NCI-H1048 (cell line): ENCODE results near the gene FBXL5.

Experiments used
- DNase-seq: peaks from one replicate; lab custom pipeline; 2025; lab: John Stamatoyannopoulos, UW

Gene FBXL5

DNA sequence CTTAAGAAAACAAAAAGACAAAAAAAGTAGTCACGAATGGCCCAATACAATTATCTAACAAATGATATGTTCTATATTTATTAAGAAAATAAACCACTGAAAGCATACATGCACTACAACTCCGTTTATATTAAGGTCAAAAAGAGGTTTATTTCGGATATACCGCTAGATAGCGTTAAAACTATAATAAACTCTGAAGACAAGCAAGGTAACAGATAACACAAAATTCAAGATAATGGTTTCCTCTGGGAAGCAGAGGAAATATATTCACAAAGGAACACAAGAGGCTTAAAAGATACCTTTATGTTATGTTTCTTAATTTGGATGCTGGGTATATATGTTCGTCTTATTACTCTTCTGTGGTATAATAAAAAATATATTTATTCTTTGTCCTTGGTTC lies 21.7 kb upstream of the FBXL5 start:
- no peak for DNase-seq

DNA sequence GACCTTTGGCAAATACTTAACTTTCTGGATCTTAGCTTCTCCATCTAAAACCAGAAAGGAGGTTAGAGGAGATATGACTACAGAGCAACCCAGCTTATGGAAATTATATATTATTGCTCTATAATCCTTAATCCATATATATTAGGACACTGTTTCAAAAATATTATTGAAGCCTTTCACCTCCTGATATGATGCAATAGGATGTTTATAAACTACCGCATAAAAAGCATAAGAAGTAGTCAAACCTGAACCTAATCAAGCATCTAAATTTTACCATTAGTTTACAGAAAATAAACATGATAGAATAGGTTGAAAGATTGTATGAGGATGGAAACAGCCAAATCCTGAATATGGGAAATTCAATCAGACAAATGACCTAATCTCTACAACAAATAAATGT lies 20.9 kb upstream of the FBXL5 start:
- no peak for DNase-seq

DNA sequence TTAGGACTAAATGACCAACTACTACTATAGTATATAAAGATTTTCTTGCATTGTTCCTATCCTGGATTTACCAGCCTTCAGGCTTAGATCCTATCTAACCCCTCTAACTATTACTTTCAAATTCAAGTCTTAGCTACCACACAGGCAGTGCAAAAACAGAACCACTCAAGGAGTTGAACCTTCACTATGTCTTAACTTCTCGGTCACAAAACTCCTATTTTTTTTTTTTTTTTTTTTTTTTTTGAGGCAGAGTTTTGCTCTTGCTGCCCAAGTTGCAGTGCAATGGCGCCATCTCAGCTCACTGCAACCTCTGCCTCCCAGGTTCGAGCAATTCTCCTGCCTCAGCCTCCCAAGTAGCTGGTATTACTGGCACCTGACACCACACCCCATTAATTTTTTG lies 20.2 kb upstream of the FBXL5 start:
- no peak for DNase-seq

DNA sequence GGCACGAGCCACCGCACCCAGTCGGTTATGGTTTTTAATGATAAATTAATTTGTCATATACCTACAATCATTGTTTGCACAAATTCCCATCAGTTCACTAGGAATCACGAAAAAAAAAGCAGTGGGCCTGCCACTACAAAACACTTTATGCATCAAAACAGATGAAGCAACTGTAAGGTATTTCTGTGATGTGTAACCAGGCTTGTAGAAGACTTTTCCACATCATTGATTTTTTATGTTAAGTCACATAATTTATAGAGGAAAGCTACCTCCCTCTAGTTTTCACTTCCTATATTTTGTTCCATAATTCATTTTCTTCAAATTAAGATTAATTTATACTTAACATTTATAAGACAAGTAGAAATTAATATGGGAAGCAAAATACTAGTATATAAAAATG lies 19.8 kb upstream of the FBXL5 start:
- no peak for DNase-seq

DNA sequence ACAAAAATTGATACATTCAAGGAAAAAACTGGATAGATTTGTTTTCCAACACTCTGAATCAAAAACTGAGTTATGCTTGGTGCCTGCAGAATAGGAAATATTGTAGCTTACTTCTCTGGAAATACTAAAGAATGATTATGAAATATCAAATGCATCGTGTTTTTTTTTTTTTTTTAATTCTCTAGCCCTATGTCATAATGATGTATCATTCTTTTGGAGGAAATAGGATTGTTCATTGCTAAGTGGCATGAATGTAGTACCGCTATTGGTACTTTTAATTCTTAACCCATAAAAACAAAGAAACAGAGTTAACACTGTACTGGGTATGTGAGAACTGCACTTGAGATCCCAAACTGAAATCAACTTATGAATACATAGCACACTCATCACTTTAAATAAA lies 18.9 kb upstream of the FBXL5 start:
- DNase-seq: no peak

DNA sequence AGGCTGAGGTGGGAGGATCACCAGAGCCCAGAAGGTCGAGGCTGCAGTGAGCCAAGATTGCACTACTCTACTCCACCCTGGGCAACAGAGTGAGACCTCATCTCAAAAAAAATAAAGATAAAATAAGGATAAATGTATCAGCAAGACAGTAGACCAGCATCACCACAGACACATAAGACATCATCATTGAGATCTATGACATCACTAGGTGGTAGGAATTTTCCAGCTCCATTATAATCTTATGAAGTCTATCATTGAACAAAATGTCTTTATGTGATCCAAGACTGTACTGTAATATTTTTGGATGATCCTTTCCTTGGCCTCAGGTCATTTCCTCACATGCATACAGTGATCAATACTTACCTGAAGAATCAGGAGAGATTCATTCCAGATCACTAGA lies 18.2 kb upstream of the FBXL5 start:
- DNase-seq: no peak

DNA sequence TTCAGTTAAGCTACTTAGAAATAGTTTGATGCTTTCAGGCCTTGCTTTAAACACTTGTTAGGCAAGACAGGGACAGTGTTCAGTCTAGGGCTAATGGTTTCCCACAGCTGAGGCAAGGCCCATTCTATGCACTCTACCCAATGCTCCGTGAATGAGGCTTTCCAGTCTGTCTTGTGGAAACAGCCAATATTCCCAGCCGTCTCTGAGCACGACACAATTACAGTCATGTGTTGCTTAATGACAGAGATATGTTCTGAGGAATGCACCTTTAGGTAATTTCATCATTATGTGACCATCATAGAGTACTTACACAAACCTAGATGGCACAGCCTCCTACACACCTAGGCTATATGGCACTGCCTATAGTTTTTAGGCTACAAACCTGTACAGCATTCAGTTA lies 16.9 kb upstream of the FBXL5 start:
- no peak for DNase-seq

DNA sequence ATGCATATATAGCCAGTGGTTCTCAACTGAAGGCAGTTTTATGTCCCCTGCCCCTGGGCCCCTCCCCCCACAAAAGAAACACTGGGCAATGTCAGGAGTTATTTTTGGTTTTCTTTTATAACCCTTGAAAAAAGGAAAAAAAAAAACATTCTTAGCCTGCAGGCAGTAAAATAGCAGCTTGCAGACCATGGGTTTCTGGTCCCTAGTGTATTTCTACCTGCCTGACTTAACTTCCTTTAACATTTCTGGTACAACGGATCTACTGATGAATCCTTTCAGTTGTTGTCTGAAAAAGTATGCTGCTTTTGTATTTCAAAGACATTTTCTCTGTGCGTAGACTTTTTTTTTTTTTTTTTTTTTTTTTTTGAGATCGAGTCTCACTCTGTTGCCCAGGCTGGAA lies 15.4 kb upstream of the FBXL5 start:
- DNase-seq: no peak

DNA sequence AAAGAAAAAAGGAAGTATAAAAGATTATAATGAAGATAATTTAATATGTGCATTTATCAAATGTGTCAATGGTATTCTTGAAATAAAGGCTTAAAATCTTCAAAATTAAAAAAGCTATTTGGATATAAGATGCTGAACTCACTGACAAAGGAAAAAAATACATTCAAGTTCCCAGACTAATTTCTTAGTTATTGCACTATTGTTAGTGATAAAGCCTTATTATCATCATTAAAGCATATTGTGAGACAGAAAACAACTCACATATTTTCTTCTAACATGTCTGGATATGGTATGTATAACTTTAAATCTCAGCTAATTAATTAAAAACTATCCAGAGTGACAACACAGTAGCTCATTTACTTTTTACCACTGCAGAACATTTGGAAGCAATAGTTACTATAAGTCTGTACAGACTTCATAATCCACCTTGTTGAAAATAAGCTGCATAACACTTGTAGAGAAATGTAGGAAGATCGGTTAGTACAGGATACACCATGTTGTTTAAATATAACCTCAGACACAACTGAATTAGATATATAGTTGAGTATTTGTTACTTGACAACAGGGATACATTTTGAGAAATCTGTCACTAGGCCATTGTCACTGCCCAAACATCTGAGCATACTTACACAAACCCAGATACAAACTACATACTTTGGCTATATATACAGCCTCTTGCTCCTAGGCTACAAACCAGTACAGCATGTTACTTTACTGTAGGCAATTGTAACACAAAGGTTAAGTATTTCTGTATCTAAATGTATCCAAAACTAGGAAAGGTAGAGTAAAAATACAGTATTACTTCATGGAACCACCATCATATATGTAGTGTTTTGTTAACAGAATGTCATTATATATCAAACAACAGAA lies 13.6 kb upstream of the FBXL5 start:
- DNase-seq: no peak

DNA sequence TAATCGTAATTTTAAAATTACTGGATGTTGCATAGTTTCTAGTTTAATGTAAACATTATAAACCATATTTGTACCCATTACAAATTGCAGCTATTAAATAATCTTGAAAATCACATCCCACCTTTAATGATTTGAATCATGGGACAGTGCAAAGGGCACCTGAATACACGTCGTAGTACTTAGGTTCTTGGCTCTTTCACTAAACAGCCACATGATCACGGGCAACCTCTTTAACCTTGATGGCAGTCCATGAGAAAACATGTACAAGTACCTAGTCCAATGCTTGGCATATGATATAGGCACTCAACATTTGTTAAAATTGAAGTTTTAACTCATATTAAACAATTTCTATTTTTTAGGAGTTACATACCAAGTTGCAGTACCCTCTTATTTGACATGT lies 11.8 kb upstream of the FBXL5 start:
- DNase-seq: no peak

DNA sequence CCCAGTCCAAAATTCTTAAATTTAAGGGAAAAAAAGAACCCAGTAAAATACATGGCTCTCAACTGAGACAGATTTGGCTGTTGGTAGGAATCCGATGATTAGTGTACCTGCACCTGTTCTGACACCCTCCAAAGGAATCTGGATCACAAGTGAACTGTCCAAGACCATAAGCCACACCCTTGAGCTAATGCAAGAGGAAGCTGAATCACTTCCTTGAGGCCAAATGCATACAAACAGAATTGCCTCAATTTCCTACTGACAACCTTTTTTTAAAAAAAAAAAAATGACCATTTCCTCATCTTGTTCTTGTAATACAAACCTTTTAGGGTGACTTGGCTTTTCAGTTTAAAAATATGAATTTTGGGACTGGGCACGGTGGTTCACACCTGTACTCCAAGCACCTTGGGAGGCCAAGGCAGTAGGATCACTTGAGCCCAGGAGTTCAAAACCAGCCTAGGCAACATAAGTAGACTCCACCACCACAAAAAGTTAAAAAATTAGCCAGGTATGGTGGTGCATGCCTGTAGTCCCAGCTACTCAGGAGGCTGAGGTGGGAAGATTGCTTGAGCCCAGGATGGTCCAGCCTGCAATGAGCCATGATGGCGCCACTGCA lies 10.7 kb upstream of the FBXL5 start:
- no peak for DNase-seq

DNA sequence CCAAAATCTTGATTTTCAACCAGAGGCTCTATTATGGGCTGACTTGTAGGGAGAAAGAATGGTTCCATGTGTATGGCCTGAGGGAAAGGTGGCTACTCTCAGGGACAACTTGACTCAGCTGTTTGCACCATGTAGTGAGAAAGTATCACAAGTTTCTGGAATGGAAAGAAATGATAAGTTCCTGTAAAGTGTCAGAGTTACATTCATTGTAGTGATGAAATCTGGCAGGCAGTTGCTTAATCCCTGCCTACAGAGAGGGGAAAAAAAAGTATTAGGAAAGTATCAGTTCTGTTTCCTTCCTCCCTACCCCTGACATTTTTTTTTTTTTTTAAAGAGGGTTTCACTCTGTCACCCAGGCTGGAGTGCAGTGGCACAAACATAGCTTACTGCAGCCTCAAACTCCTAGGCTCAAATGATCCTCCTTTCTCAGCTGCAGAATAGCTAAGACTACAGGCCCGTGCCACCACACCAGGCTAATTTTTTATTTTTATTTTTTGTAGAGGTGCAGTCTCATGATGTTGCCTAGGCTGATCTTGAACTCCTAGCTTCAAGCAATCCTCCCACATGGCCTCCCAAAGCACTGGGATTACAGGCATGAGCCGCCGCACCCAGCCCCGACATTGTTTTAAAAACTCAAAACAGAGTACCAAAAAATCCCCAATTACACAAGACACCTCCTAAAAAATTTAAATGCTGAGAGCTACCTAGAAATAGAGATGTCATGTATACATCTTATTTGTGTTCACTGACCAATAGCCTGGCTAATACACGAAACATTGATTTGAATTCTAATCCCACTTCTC lies 4.8 kb upstream of the FBXL5 start:
- no peak for DNase-seq

DNA sequence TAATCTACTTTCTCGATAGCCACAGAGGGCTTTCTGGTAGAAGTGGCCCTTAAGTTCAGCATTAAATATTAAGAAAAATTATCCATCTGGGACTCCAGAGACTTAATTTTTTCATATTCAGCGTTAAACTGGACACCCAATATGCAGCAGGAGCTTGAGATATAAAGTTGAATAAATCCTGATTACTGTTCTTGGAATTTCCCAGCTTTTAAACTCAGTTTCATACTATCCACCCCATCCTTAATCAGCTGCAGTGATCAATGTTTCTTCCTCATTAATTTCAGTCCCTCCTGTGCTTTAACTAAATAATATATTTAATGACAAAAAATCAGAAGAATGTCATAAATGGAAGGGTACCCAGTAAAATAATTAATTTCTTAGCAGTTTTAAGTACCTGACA lies 3.6 kb upstream of the FBXL5 start:
- DNase-seq: no peak

DNA sequence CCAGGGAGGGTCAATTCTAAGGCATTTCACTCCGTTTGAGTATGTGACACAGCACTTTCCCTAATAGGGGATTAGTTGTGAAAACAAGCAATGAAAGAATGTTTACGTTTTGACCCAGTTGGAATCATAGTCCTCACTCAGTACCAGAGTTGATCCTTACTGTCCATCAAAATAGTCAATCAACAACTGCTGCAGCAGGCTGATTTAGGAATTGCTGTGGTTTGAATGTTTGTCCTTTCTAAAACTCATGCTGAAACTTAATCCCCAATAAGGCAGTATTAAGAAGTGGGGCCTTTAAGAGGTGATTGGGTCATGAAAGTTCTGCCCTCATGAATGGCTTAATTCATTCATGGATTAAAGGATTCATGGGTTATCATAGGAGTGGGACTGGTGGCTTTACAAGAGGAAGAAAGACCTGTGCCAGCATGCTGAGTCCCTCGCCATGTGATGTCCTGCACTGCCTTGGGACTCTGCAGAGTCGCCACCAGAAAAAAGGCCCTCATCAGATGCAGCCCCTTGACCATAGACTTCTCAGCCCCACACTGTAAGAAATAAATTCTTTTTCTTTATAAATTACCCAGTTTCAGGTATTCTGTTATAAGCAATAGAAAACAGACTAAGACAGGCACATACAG lies 3.1 kb upstream of the FBXL5 start:
- no peak for DNase-seq

DNA sequence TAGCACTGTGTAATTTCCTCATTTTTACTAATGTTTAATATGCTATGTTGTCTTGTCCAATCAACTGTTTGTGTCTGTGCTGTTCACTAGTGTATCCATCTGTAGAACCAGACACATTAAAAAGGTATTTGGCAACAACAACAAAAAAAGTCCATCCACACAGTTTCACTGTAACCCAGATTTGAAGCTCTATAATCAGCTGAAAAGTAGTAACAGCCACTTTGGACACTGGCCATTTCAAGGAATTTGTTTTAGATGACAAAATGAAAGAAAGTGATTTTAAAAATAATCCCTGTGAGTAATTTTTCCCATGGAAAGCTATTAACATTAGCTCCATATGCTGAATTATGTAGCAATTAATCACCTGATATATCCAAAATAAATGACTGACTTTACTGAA lies 2.2 kb upstream of the FBXL5 start:
- DNase-seq: no peak

DNA sequence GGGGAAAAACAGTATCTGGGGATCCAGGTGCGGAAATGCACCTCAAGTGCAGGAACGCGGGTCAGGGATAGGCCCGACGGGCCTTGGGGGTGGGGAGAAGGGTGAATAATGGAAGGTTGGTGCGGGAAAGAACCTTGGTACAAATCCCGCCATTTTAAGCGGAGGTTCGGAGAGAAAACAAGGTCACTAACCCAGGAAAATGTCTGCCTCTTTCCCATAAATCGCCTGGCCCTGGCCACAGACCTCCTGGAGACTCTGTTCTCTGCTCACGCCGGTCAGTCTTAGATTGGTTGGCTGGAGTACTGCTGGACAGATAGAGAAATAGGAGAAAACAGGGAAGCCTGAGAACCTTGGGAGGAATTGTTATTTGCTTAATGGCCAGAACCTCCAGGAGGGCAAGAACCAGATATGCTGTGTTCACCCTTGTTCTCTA lies 897 bp upstream of the FBXL5 start:
- DNase-seq: no peak

DNA sequence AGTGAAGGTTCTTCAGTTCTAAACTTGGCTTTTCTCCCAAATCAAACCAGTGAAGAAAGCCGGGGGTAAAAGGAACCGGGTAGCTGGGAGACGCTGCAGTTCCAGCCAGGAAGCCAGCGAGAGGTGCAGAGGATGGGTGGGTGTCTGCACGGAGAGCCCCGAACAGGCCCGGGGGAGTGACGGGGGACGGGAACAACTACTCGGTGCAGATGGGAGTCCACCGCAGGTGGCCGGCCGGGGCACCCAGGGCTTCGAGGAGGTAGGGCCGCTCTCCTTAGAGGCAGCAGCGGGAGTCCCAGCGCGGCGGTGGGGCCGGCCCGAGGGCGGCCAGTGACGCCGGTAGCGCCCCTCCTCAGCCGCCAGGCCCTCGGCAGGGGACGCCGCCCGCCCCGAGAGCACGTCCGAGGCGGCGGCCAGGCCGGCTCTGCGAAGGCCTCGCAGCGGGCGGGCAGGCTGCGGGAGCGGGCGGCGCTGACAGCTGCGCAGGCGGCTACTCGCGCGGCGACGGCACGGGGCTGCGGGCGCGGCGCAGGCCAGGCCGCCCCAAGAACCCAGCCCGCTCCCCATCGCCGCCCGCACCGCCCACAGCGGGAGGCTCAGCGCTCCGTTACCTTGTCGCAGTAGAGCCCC lies 449 bp downstream of the FBXL5 start:
- DNase-seq: no peak

DNA sequence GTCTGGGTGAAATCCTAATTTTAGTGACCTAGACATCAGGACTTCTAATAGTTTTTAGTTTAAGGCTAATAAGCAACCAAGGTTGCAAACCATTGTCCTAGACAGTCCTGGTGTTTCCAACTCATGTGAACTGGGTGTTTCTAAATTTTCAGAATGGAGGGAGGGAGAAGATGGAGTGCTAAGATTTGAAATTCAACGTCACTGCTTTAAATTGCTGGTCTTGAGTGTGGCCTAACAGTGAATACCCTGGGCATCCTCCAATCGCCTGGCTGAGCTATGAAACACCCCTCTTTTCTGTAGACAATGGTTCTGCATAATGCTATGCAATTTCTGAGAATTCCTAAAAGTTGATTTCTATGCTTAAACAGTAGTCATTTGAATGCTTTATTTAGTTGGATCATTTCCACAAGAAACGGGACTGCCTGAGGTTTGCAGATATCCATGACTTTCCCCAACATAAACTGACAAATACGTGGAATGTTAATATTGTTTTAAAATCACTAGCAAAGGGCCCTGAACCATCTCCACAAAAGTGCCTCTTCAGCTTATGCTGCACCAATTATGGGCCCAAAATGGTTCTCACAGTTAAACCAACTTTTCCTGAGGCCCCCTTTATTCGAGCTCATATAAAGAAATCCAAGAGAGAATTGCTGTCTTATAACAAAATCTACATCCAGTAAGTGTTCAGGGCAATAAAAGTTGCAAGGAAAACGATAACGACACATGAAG lies 1.1 kb downstream of the FBXL5 start:
- DNase-seq: no peak

DNA sequence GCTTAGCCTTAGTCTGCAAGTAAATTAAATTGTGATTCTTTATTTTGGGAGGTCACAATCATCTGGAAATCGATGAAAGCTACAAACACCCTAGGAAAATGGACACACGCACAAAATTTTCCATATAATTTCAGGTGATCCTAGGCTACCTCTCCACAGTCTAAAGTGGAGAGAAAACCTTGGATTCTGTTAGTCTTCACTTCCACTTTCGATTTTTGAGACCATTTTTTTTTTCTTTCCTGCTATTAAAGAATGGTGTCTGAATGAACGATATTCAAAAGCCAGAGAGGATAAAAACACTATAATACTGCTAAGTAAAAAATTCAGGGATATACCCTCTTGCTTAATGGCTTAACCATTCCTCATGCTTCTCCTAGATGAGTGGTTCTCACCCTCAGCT lies 1.7 kb downstream of the FBXL5 start:
- no peak for DNase-seq

DNA sequence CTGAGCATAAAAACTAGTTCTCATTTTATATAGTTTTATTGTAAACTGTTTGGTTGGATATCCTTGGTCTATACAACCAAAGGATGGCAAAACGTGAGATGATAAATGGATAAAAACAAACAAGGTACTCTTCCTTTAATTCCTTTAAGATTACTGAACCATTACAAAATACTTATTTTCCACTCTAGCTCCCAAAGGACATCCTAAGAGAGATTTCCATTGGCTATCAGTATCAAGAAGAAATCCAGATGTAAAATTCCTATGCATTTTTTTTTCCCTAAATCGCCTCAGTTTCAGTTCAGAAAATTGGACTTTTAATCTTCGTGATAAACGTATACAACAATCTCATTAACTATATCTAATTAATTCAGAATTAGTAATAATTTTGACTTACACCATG lies 2.3 kb downstream of the FBXL5 start:
- no peak for DNase-seq

DNA sequence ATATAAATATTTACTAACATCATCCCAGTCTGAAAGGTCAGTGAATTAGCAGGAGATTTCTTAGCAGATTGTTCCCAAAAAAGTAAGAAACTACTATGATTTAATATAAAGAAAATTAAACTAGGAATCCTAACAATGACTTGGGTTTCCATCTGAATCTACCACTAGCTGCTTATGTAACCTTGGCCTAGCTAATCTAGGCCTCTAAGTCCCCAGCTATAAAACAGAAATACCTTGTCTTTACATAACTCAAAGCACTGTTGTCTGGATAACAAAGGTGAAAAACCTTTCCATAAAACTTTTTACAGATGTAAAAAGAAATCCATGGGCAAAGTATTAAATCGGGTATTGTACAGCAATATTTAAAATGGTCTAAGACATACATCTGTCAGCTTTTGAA lies 3.0 kb downstream of the FBXL5 start:
- DNase-seq: no peak
